NCI-H82 (cell line): ENCODE data around the gene IPO7.

Source experiments
- DNase-seq: peaks from one replicate; lab custom pipeline; 2025; lab: John Stamatoyannopoulos, UW

Gene IPO7

GRCh38 chr11:9493492-9493891 is 109.0 kb downstream of the IPO7 start:
- no peak for DNase-seq

DNA sequence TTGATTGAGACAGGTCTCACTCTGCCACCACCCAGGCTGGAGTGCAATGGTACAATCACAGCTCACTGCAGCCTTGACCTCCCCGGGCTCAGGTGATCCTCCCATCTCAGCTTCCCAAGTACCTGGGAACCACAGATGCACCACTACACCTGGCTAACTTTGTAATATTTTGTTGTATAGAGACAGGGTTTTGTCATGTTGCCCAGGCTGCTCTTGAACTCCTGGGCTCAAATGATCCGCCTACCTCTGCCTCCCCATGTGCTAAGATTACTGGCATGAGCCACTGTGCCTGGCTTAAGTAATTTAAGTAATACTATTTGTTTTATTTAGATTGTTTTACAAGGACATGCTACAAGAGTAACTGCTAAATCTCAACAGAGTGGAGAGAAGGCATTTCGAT is 109.9 kb downstream of the IPO7 start:
- no peak for DNase-seq

DNA sequence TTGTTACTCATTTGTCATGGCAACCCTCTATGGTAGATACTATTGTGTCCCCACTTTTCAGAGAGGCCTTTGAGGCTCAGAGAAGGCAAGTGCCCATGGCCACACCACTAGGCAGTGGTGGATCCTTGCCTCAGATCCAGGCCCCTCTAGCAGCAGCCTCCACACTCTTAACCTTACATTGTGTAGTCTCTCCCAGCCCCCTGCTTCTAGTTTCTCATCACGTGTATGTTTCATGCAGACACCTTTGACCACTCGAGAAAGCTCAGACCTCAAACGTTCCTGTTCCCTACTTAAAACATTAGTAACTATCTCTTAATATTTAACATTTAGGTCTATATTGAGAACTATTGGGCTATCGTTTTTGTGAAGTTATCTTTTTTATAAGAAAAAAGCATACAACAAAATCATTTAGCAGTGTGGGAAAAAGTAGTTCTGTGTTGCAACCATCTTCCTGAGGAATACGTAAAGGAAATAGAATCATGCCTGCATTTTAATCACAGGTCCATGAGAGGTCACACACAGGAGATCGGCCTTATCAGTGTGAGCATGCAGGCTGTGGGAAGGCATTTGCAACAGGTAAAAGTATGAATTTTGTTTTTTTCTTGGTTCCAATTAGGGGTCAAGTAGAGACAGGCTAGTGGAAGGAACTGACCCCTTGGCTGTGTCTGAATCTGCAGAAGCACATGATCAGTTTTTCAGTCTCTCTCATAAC is 111.5 kb downstream of the IPO7 start:
- no peak for DNase-seq
